Nephron (organoid): ENCODE results near the gene ROBO2.
A peak's percentile ranks its signal among the peaks of the same experiment; 100 is the strongest.

Source experiments
- H3K27ac Mint-ChIP-seq, 3 experiments: 2 replicates each; pipeline ENCODE4 v1.8.0; 2020; ENCODE audit warnings: mixed read lengths in 3 of 3, mild to moderate bottlenecking in 2 of 3, moderate library complexity in 1 of 3
- H3K27me3 Mint-ChIP-seq: 2 replicates; pipeline ENCODE4 v1.8.0; 2021; ENCODE audit warnings: low read depth, mild to moderate bottlenecking, moderate library complexity, mixed read lengths
- H3K36me3 Mint-ChIP-seq: 2 replicates; pipeline ENCODE4 v1.8.0; 2020; ENCODE audit warnings: low read depth, mixed read lengths
- H3K4me1 Mint-ChIP-seq: 2 replicates; pipeline ENCODE4 v1.8.0; 2020; ENCODE audit warnings: mixed read lengths
- H3K4me3 Mint-ChIP-seq, 3 experiments: 2 replicates each; pipeline ENCODE4 v1.8.0; 2020; ENCODE audit warnings: mild to moderate bottlenecking in 3 of 3, mixed read lengths in 3 of 3, moderate library complexity in 2 of 3
- H3K9me3 Mint-ChIP-seq: 2 replicates; pipeline ENCODE4 v1.8.0; 2020; ENCODE audit warnings: mixed read lengths
- CTCF ChIP-seq, 3 experiments: fragments of 200-600 bp; sonication (generic); IDR thresholded peaks; one replicate each; pipeline ENCODE4 v1.5.0; 2021; ENCODE audit warnings: antibody characterized with exemption in 3 of 3; ENCODE audit not compliant: unreplicated experiment in 3 of 3

Gene ROBO2

GRCh38 chr3:77606372-77606771 lies 566.5 kb downstream of the ROBO2 start:
- TF ChIP-seq CTCF (IDR thresholded peaks at IDR 0.05; ENCODE audit: unreplicated experiment in 3 of 3) = no peak
- H3K9me3 Mint-ChIP-seq = no peaks in the 10 kb centered on the region
- H3K4me3 Mint-ChIP-seq = no peak overlapping the region
- no peaks in the 10 kb centered on the region for H3K4me1 Mint-ChIP-seq
- no peaks in the 10 kb centered on the region for H3K27me3 Mint-ChIP-seq
- no peak overlapping the region for H3K27ac Mint-ChIP-seq
- peaks cover 33% of the 10 kb centered on the region for H3K36me3 Mint-ChIP-seq

- no peaks in the 10 kb centered on the region for H3K9me3 Mint-ChIP-seq
- no peak overlapping the region for H3K27ac Mint-ChIP-seq
- no peaks in the 10 kb centered on the region for H3K4me1 Mint-ChIP-seq
- no peaks in the 10 kb centered on the region for H3K27me3 Mint-ChIP-seq
- TF ChIP-seq CTCF (IDR thresholded peaks at IDR 0.05; ENCODE audit: unreplicated experiment in 3 of 3) = no peak
- peaks cover 43% of the 10 kb centered on the region for H3K36me3 Mint-ChIP-seq
- H3K4me3 Mint-ChIP-seq = no peak overlapping the region
Observed at GRCh38 chr3:77618686-77619085, 578.8 kb downstream of the ROBO2 start.

GRCh38 chr3:77620009-77620408 lies 580.1 kb downstream of the ROBO2 start:
- no peaks in the 10 kb centered on the region for H3K27me3 Mint-ChIP-seq
- H3K4me1 Mint-ChIP-seq = no peaks in the 10 kb centered on the region
- no peaks in the 10 kb centered on the region for H3K9me3 Mint-ChIP-seq
- no peak overlapping the region for H3K4me3 Mint-ChIP-seq
- H3K36me3 Mint-ChIP-seq = peaks cover 36% of the 10 kb centered on the region
- H3K27ac Mint-ChIP-seq = no peak overlapping the region
- TF ChIP-seq CTCF (IDR thresholded peaks at IDR 0.05; ENCODE audit: unreplicated experiment in 3 of 3) = no peak

GRCh38 chr3:77623500-77623899 lies 583.6 kb downstream of the ROBO2 start:
- H3K27me3 Mint-ChIP-seq = no peaks in the 10 kb centered on the region
- H3K4me1 Mint-ChIP-seq = no peaks in the 10 kb centered on the region
- no peak overlapping the region for H3K4me3 Mint-ChIP-seq
- no peak overlapping the region for H3K27ac Mint-ChIP-seq
- TF ChIP-seq CTCF (IDR thresholded peaks at IDR 0.05; ENCODE audit: unreplicated experiment in 3 of 3) = no peak
- H3K36me3 Mint-ChIP-seq = peaks cover 24% of the 10 kb centered on the region
- peaks cover 2% of the 10 kb centered on the region for H3K9me3 Mint-ChIP-seq

GRCh38 chr3:77626157-77626556 lies 586.3 kb downstream of the ROBO2 start:
- no peak overlapping the region for H3K4me3 Mint-ChIP-seq
- no peak overlapping the region for H3K27ac Mint-ChIP-seq
- no peak for TF ChIP-seq CTCF (IDR thresholded peaks at IDR 0.05; ENCODE audit: unreplicated experiment in 3 of 3)
- H3K36me3 Mint-ChIP-seq = peaks cover 19% of the 10 kb centered on the region
- H3K27me3 Mint-ChIP-seq = no peaks in the 10 kb centered on the region
- H3K4me1 Mint-ChIP-seq = no peaks in the 10 kb centered on the region
- peaks cover 2% of the 10 kb centered on the region for H3K9me3 Mint-ChIP-seq

- H3K9me3 Mint-ChIP-seq = no peaks in the 10 kb centered on the region
- no peaks in the 10 kb centered on the region for H3K27me3 Mint-ChIP-seq
- H3K4me1 Mint-ChIP-seq = no peaks in the 10 kb centered on the region
- peaks cover 19% of the 10 kb centered on the region for H3K36me3 Mint-ChIP-seq
- H3K4me3 Mint-ChIP-seq = no peak overlapping the region
- H3K27ac Mint-ChIP-seq = peak overlapping the region in 1 of 3 experiments; percentile 27
- no peak for TF ChIP-seq CTCF (IDR thresholded peaks at IDR 0.05; ENCODE audit: unreplicated experiment in 3 of 3)
Observed at GRCh38 chr3:77648214-77648613, 608.3 kb downstream of the ROBO2 start.
